Heart left ventricle (tissue), 16 donors: ENCODE data around the gene ATM. TPM values are rescaled to one million over a fixed set of nuclear protein-coding genes. Genes with fewer than 3 reads are reported as not detected.
A peak's percentile ranks its signal among the peaks of the same experiment; 100 is the strongest.

ENCODE experiments used
- ATAC-seq, 4 donors: fragments of 200-7000 bp; cut with Tn5 transposase; one replicate each; pipeline ENCODE4 v1.9.1; 2020 to 2022; ENCODE audit warnings: moderate library complexity in 4 of 4, mild to moderate bottlenecking in 3 of 4, moderate number of reproducible peaks in 1 of 4
- DNase-seq, 5 donors: peaks; one replicate each; pipeline ENCODE4 v3.0.0-alpha.2; 2020
- H3K27ac ChIP-seq, 12 donors: fragments of 200-600 bp; sonication (generic) in 4 of 12; one replicate each; pipeline versions ENCODE4 v1.5.0 to v1.8.0; 2016 to 2022; ENCODE audit warnings: mild to moderate bottlenecking in 2 of 12
- H3K27me3 ChIP-seq, 9 donors: fragments of 200-600 bp; sonication (generic) in 2 of 9; one replicate each; pipeline versions ENCODE4 v1.5.1 to v1.8.0; 2016 to 2022; ENCODE audit warnings: mild to moderate bottlenecking in 3 of 9
- H3K36me3 ChIP-seq, 9 donors: fragments of 200-600 bp; sonication (generic) in 2 of 9; one replicate each; pipeline versions ENCODE4 v1.5.0 to v1.8.0; 2018 to 2022; ENCODE audit warnings: mild to moderate bottlenecking in 2 of 9
- H3K4me1 ChIP-seq, 12 donors: fragments of 200-600 bp; sonication (generic) in 4 of 12; one replicate each; pipeline versions ENCODE4 v1.5.0 to v1.8.0; 2016 to 2022; ENCODE audit warnings: mild to moderate bottlenecking in 3 of 12
- H3K4me3 ChIP-seq, 12 donors: fragments of 200-600 bp; sonication (generic) in 4 of 12; one replicate each; pipeline versions ENCODE4 v1.5.0 to v1.8.0; 2017 to 2022; ENCODE audit warnings: mild to moderate bottlenecking in 9 of 12, moderate library complexity in 4 of 12
- H3K9me3 ChIP-seq, 12 donors: fragments of 200-600 bp; sonication (generic) in 4 of 12; one replicate each; pipeline versions ENCODE4 v1.5.0 to v1.8.0; 2016 to 2022; ENCODE audit warnings: mild to moderate bottlenecking in 1 of 12
- POLR2A ChIP-seq, 2 donors: fragments of 450-650 bp; IDR thresholded peaks; one replicate each; pipeline ENCODE4 v1.6.1; 2017; ENCODE audit warnings: antibody characterized with exemption in 2 of 2, mild to moderate bottlenecking in 2 of 2, moderate library complexity in 2 of 2
- WGBS, 4 donors: extraction: QIAGEN DNeasy Blood & Tissue Kit in 2 of 4; methylation state at CpG; one replicate each; pipeline versions ENCODE4 v1.1.5 to v1.1.7; 2013 to 2018; 5-methylcytosine and 5-hydroxymethylcytosine counted together
- intact Hi-C, 10 donors: fragments of 100-400 bp; cut with DNase I; formaldehyde crosslinking; loops; one replicate each; pipeline versions ENCODE4 v1.11.1 to v1.14.2; 2022
- polyA plus RNA-seq, 2 donors: library from polyadenylated mRNA; stranded (reverse); fragments of 200-250 nt; gene quantifications; one replicate each; pipeline ENCODE4 v1.2.3, GENCODE V29; 2013
- total RNA-seq, 9 donors: library from RNA; depleted of rRNA in 2 of 9; stranded (reverse); fragments of >200 nt in 2 of 9; fragmentation: NEBNext Ultra II Directional in 3 of 9; extraction: Animal tissue kit (Norgen Biotek cat#: 25700) in 3 of 9; gene quantifications; one replicate each; pipeline versions ENCODE4 v1.1.0 to v1.2.4, GENCODE V29; 2016 to 2023
- TF ChIP-seq, protein P1 (sequence below), 12 donors: fragments of 200-600 bp; sonication (generic) in 4 of 12; IDR thresholded peaks; one replicate each; pipeline versions ENCODE4 v1.5.0 to v1.8.0; 2018 to 2022; ENCODE audit warnings: antibody characterized with exemption in 12 of 12, mild to moderate bottlenecking in 5 of 12
- donor health status: ischemic (EF 13 %, LVEDD 7.1; RV severe dilation, severe dysfunction).
- donor health status: healthy with polysubstance abuse.
- donor health status: DM: no; HTN: yes; CAD: no.
- donor health status: DM: no; HTN: no; CAD: no.
- donor health status: ischemic (EF 25% LVEDD 6.9; RV normal size, moderate dysfunction).
- donor health status: ischemic (EF 25% LVEDD 5.7; RV mildly dilated, moderate dysfunction).
- donor health status: healthy.
- donor health status: DM: yes; HTN: yes; CAD: no.
- donor health status: ischemic (EF 35%, LVEDD 5.7; RV mildly dilated, moderate dysfunction).
- donor health status: nonischemic (EF 11% LVEDD 7.7; RV severe dilation, severe dysfunction).
- donor health status: DM: yes; HTN: yes; CAD: no.
- donor health status: PGD.
- donor health status: ischemic (EF 29% LVEDD 5.4; RV normal size, mild dysfunction).
- donor health status: nonischemic (EF 23%, LVEDD 6.1; RV moderate dilation, normal function).

Gene ATM
- total and polyA plus RNA-seq, 11 donors = 14.0 to 50.8 (median 31.2) TPM

GRCh38 chr11:108206969-108207682 lies 15.7 kb upstream of the ATM start:
- Histone ChIP-seq H3K9me3 (peaks cover 0 to 20% (median 0%) of the 10 kb centered on the region in 12 donors), H3K27ac (no peak overlapping the region), H3K4me1 (peaks cover 0 to 7% (median 0%) of the 10 kb centered on the region in 12 donors), H3K36me3 (peaks cover 0 to 73% (median 41%) of the 10 kb centered on the region in 9 donors), H3K27me3 (no peaks in the 10 kb centered on the region), H3K4me3 (no peak overlapping the region)
- TF ChIP-seq, protein P1, sequence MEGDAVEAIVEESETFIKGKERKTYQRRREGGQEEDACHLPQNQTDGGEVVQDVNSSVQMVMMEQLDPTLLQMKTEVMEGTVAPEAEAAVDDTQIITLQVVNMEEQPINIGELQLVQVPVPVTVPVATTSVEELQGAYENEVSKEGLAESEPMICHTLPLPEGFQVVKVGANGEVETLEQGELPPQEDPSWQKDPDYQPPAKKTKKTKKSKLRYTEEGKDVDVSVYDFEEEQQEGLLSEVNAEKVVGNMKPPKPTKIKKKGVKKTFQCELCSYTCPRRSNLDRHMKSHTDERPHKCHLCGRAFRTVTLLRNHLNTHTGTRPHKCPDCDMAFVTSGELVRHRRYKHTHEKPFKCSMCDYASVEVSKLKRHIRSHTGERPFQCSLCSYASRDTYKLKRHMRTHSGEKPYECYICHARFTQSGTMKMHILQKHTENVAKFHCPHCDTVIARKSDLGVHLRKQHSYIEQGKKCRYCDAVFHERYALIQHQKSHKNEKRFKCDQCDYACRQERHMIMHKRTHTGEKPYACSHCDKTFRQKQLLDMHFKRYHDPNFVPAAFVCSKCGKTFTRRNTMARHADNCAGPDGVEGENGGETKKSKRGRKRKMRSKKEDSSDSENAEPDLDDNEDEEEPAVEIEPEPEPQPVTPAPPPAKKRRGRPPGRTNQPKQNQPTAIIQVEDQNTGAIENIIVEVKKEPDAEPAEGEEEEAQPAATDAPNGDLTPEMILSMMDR (IDR thresholded peaks at IDR 0.05) = no peak
- TF ChIP-seq POLR2A (IDR thresholded peaks at IDR 0.05) = no peak
- WGBS, 4 donors = 71 to 99% (median 83%) methylated on average over 3 to 8 of the region's 8 CpGs
- peak in 1 of 4 donors; percentile 41 for ATAC-seq
- DNase-seq = no peak
- intact Hi-C loops = no loop called here

GRCh38 chr11:108207683-108208060 lies 15.2 kb upstream of the ATM start:
- TF ChIP-seq, protein P1 (IDR thresholded peaks at IDR 0.05) = no peak
- TF ChIP-seq POLR2A (IDR thresholded peaks at IDR 0.05) = no peak
- Histone ChIP-seq H3K27ac (no peak overlapping the region), H3K4me1 (peaks cover 0 to 7% (median 0%) of the 10 kb centered on the region in 12 donors), H3K36me3 (peaks cover 0 to 78% (median 47%) of the 10 kb centered on the region in 9 donors), H3K4me3 (no peak overlapping the region), H3K27me3 (no peaks in the 10 kb centered on the region), H3K9me3 (peaks cover 0 to 20% (median 0%) of the 10 kb centered on the region in 12 donors)
- intact Hi-C loops = no loop called here
- DNase-seq (no peak), ATAC-seq (no peak)
- 89 to 98% (median 96%) methylated on average over 3 to 6 of the region's 6 CpGs for WGBS, 4 donors

DNA sequence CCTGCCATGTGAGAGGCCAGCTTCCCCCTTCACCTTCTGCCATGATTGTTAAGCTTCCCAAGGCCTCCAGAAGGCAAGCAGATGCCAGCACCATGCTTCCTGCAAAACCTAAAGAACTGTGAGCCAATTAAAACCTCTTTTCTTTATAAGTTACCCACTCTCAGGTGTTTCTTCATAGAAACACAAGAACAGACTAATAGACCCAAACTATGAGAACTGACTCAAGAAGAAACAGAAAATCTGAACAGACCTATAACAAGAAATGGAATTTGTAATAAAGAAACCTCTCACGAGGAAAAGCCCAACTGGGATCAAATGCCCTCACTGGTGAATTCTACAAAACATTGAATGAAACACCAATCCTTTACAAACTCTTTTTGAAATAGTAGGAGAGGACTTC lies 12.4 kb upstream of the ATM start:
- no peak for ATAC-seq
- no peaks in the 10 kb centered on the region for H3K27me3 ChIP-seq
- peaks cover 0 to 74% (median 47%) of the 10 kb centered on the region in 9 donors for H3K36me3 ChIP-seq
- intact Hi-C loops = no loop called here
- peaks cover 0 to 7% (median 0%) of the 10 kb centered on the region in 12 donors for H3K9me3 ChIP-seq
- H3K4me3 ChIP-seq = no peak overlapping the region
- TF ChIP-seq, protein P1 (IDR thresholded peaks at IDR 0.05) = no peak
- TF ChIP-seq POLR2A (IDR thresholded peaks at IDR 0.05) = no peak
- H3K4me1 ChIP-seq = no peaks in the 10 kb centered on the region
- DNase-seq = no peak
- WGBS, 4 donors = 97 to 100% (median 97%) methylated on average over 1 of the region's 1 CpG
- no peak overlapping the region for H3K27ac ChIP-seq

GRCh38 chr11:108213784-108214183 lies 9.1 kb upstream of the ATM start:
- Histone ChIP-seq H3K27me3 (no peaks in the 10 kb centered on the region), H3K9me3 (peaks cover 0 to 7% (median 0%) of the 10 kb centered on the region in 12 donors), H3K36me3 (peaks cover 0 to 44% (median 24%) of the 10 kb centered on the region in 9 donors), H3K27ac (no peak overlapping the region), H3K4me3 (no peak overlapping the region), H3K4me1 (peaks cover 0 to 18% (median 0%) of the 10 kb centered on the region in 12 donors)
- intact Hi-C loops = no loop called here
- TF ChIP-seq POLR2A (IDR thresholded peaks at IDR 0.05) = no peak
- DNase-seq = no peak
- 47 to 98% (median 59%) methylated on average over 2 of the region's 2 CpGs for WGBS, 4 donors
- ATAC-seq = no peak
